ENCODE data around the gene TMED5.
"Not testable (repeated sequence)": the region's sequence is repeated elsewhere in the genome, so short reads cannot be mapped to it uniquely, and the experiment has no call there.

The TMED5 gene

GRCh38 chr1:93171549-93172034 lies 8.6 kb downstream of the TMED5 start:
- no peak for FAIRE-seq

GRCh38 chr1:93170141-93170678 lies 10.0 kb downstream of the TMED5 start:
- DNase-seq (ENCODE audit: insufficient read length, low spot score); FAIRE-seq: not testable (repeated sequence)

More at GRCh38 chr1:93171549-93172034, 8.6 kb downstream of the TMED5 start:
- no peak for DNase-seq (ENCODE audit: insufficient read length, low spot score)
- TF ChIP-seq, protein P1, sequence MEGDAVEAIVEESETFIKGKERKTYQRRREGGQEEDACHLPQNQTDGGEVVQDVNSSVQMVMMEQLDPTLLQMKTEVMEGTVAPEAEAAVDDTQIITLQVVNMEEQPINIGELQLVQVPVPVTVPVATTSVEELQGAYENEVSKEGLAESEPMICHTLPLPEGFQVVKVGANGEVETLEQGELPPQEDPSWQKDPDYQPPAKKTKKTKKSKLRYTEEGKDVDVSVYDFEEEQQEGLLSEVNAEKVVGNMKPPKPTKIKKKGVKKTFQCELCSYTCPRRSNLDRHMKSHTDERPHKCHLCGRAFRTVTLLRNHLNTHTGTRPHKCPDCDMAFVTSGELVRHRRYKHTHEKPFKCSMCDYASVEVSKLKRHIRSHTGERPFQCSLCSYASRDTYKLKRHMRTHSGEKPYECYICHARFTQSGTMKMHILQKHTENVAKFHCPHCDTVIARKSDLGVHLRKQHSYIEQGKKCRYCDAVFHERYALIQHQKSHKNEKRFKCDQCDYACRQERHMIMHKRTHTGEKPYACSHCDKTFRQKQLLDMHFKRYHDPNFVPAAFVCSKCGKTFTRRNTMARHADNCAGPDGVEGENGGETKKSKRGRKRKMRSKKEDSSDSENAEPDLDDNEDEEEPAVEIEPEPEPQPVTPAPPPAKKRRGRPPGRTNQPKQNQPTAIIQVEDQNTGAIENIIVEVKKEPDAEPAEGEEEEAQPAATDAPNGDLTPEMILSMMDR (IDR thresholded peaks at IDR 0.05; ENCODE audit: insufficient read depth, missing control alignments) = no peak

DNA sequence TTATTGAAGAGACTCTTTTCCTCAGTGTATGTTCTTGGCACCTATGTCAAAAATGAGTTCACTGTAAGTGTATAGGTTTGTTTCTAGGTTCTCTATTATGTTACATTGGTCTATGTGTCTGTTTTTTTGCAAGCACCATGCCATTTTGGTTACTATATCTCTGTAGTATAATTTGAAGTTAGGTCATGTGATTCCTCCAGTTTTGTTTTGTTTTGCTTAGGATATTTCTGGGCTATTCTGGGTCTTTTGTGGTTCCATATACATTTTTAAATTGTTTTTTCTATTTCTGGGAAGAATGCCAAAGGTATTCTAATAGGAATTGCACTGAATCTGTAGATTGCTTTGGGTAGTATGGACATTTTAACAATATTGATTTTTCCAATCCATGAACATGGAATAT lies 13.2 kb downstream of the TMED5 start:
- no peak for FAIRE-seq
- no peak for DNase-seq (ENCODE audit: insufficient read length, low spot score)
- TF ChIP-seq, protein P1 (IDR thresholded peaks at IDR 0.05; ENCODE audit: insufficient read depth, missing control alignments) = no peak

- not testable (repeated sequence) for FAIRE-seq
Measured at GRCh38 chr1:93165895-93166294, 14.3 kb downstream of the TMED5 start.

DNA sequence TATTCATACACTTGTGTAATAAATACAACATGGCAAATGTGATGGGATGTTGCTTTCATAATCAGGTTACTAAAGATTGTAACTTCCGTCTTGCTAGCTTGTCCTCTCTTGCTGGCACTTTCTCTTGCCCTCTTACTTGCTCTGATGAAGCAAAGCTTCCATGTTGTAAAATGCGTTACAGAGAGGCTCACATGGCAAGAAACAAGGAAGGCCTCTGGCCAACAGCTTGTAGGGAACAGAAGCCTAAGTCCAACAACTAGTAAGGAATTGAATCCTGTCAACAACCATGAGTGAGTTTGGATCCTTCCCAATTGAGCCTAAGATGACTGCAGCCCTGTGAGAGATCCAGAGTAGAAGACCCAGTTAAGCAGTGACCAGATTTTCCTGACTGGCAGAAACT lies 15.4 kb downstream of the TMED5 start:
- no peak for FAIRE-seq
- TF ChIP-seq, protein P1 (IDR thresholded peaks at IDR 0.05; ENCODE audit: insufficient read depth, missing control alignments) = no peak
- no peak for DNase-seq (ENCODE audit: insufficient read length, low spot score)

More at GRCh38 chr1:93165895-93166294, 14.3 kb downstream of the TMED5 start:
- not testable (repeated sequence) for DNase-seq (ENCODE audit: insufficient read length, low spot score)

GRCh38 chr1:93163314-93163713 lies 16.9 kb downstream of the TMED5 start:
- not testable (repeated sequence) for DNase-seq (ENCODE audit: insufficient read length, low spot score); FAIRE-seq

DNA sequence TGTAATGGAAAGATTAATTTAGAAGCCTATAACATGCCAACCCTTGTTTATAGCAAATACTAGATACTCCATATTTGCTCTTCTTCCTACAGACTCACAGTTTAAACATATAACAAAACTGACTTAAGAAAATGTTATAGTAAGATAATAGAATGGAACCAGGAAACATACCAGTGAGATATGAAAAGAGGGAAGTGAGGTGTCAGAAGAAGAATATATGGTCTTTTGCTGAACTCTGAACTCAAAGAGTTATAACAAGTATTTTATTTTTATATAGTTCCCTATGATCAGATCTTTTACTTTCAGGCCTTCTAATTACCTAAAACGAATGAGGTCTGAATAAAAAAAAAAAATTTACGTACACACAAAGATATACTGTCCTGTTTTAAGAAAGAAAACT lies 20.9 kb downstream of the TMED5 start:
- TF ChIP-seq, protein P1 (IDR thresholded peaks at IDR 0.05; ENCODE audit: insufficient read depth, missing control alignments) = no peak
- DNase-seq (ENCODE audit: insufficient read length, low spot score) = no peak
- no peak for FAIRE-seq

DNA sequence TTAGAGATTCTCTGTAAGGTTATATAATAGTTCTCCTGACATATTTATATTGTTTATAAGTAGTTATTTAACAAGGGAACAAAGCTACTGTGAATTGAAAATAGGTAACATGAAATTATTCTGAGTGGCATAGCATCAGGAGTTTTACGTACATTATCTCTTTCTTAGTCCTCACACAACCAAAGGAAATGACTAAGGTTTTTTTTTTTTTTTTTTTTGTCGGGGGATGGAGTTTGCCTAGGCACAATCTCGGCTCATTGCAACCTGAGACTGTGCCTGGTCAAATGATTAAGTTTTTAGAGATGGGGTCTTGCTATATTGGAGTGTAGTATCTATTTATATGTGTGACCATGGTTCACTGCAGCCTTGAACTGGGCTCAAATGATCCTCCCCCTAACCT lies 24.9 kb downstream of the TMED5 start:
- TF ChIP-seq, protein P1 (IDR thresholded peaks at IDR 0.05; ENCODE audit: insufficient read depth, missing control alignments) = no peak
- FAIRE-seq = no peak
- DNase-seq (ENCODE audit: insufficient read length, low spot score) = no peak

GRCh38 chr1:93154898-93155297 lies 25.3 kb downstream of the TMED5 start:
- TF ChIP-seq, protein P1 (IDR thresholded peaks at IDR 0.05; ENCODE audit: insufficient read depth, missing control alignments) = no peak
- DNase-seq (ENCODE audit: insufficient read length, low spot score) (no peak), FAIRE-seq (no peak)

All from D721Med (cell line).